SK-N-SH (cell line): ENCODE results near the gene LARGE1. TPM values are rescaled to one million over a fixed set of nuclear protein-coding genes. Genes with fewer than 3 reads are reported as not detected.

Experiments used
- CTCF ChIA-PET: fragments of 300-600, 350-600 bp; formaldehyde crosslinking; extraction: SDS; loops from one replicate; lab custom pipeline; 2021; lab: Yijun Ruan, JAX
- POLR2A ChIA-PET: fragments of 350-600 bp; sonication (Branson Sonifier 250); formaldehyde crosslinking; extraction: SDS; loops from one replicate; lab custom pipeline; 2020; ENCODE audit warnings: antibody characterized with exemption, inconsistent platforms; lab: Yijun Ruan, JAX
- DNase-seq: peaks from one replicate; pipeline ENCODE4 v3.0.0; 2012
- H2AFZ ChIP-seq: fragments of 200-600 bp; sonication (generic); 2 replicates; pipeline ENCODE4 v1.8.1; 2016; ENCODE audit warnings: antibody characterized with exemption, mild to moderate bottlenecking, low read depth
- H3F3A ChIP-seq: fragments of 200-600 bp; sonication (generic); replicated peaks from 2 replicates; pipeline ENCODE3; 2016; ENCODE audit warnings: antibody characterized with exemption, mild to moderate bottlenecking; ENCODE audit not compliant: insufficient read depth
- H3K27ac ChIP-seq, 2 experiments: fragments of 200-500 bp in 1 of 2; fragments of 200-600 bp in 1 of 2; sonication (Bioruptor generic) in 1 of 2; sonication (generic), shearing (Covaris generic) in 1 of 2; 2 replicates each; pipeline versions ENCODE4 v1.5.1 to v1.6.1; 2014 to 2016; ENCODE audit warnings: low read depth in 2 of 2, inconsistent platforms in 1 of 2, low read length in 1 of 2, mild to moderate bottlenecking in 1 of 2, mixed read lengths in 1 of 2
- H3K27me3 ChIP-seq: fragments of 200-600 bp; sonication (generic), shearing (Covaris generic); 2 replicates; pipeline ENCODE4 v1.6.1; 2016; ENCODE audit warnings: mixed run types; ENCODE audit not compliant: insufficient read depth
- H3K36me3 ChIP-seq, 2 experiments: fragments of 200-500 bp in 1 of 2; fragments of 200-600 bp in 1 of 2; sonication (Bioruptor generic) in 1 of 2; sonication (generic) in 1 of 2; replicated peaks in 1 of 2; 2 replicates each; pipeline versions ENCODE3 to v1.5.1; 2014 to 2016; ENCODE audit warnings: low read length in 1 of 2, mild to moderate bottlenecking in 1 of 2; ENCODE audit not compliant: insufficient read depth in 2 of 2, control insufficient read depth in 1 of 2
- H3K4me1 ChIP-seq, 2 experiments: fragments of 200-500 bp in 1 of 2; fragments of 200-600 bp in 1 of 2; sonication (Bioruptor generic) in 1 of 2; sonication (generic), shearing (Covaris generic) in 1 of 2; 2 replicates each; pipeline versions ENCODE4 v1.5.1 to v1.6.1; 2014 to 2016; ENCODE audit warnings: low read depth in 1 of 2, low read length in 1 of 2, mixed run types in 1 of 2; ENCODE audit not compliant: insufficient read depth in 2 of 2, control insufficient read depth in 1 of 2
- H3K4me2 ChIP-seq: fragments of 200-600 bp; sonication (generic), shearing (Covaris generic); 2 replicates; pipeline ENCODE4 v1.6.1; 2017; ENCODE audit warnings: mixed run types
- H3K4me3 ChIP-seq, 2 experiments: fragments of 200-500 bp in 1 of 2; fragments of 200-600 bp in 1 of 2; sonication (Bioruptor generic) in 1 of 2; sonication (generic), shearing (Covaris generic) in 1 of 2; 2 replicates each; pipeline versions ENCODE4 v1.5.1 to v1.8.1; 2014 to 2016; ENCODE audit warnings: low read depth in 2 of 2, inconsistent platforms in 1 of 2, low read length in 1 of 2, mild to moderate bottlenecking in 1 of 2, mixed read lengths in 1 of 2, moderate library complexity in 1 of 2
- H3K79me2 ChIP-seq: fragments of 200-600 bp; sonication (generic); 2 replicates; pipeline ENCODE4 v1.8.1; 2017; ENCODE audit warnings: mild to moderate bottlenecking; ENCODE audit not compliant: insufficient read depth
- H3K9ac ChIP-seq: fragments of 200-600 bp; sonication (generic); 2 replicates; pipeline ENCODE4 v1.6.1; 2017; ENCODE audit warnings: mixed run types
- H3K9me2 ChIP-seq: fragments of 200-600 bp; sonication (generic); 2 replicates; pipeline ENCODE4 v1.6.1; 2017; ENCODE audit warnings: mixed run types
- H3K9me3 ChIP-seq: fragments of 200-600 bp; sonication (generic); 2 replicates; pipeline ENCODE4 v1.6.1; 2017; ENCODE audit warnings: mixed run types, mild to moderate bottlenecking, moderate library complexity
- H4K20me1 ChIP-seq: fragments of 200-600 bp; sonication (generic); 2 replicates; pipeline ENCODE4 v1.6.1; 2017; ENCODE audit warnings: mild to moderate bottlenecking, mixed run types; ENCODE audit not compliant: insufficient read depth
- ELF1 ChIP-seq: IDR thresholded peaks from 2 replicates; pipeline ENCODE4 v1.4.0; 2012
- GATA2 ChIP-seq: sonication (generic); formaldehyde crosslinking; IDR thresholded peaks from 2 replicates; pipeline ENCODE4 v1.5.0; 2020; ENCODE audit warnings: mild to moderate bottlenecking, missing genetic modification reagents
- JUND ChIP-seq: IDR thresholded peaks from 2 replicates; pipeline ENCODE4 v1.4.0; 2012
- SMC3 ChIP-seq: IDR thresholded peaks from 2 replicates; pipeline ENCODE4 v1.6.1; 2012; ENCODE audit warnings: low read depth, low read length, improper control_type of control experiment
- WGBS: methylation state at CpG from one replicate; pipeline ENCODE4 v1.1.6; 2017; ENCODE audit warnings: low lambda C conversion rate; 5-methylcytosine and 5-hydroxymethylcytosine counted together
- polyA plus RNA-seq, 3 experiments: library from polyadenylated mRNA; depleted of rRNA; stranded (reverse); fragments of >200 nt; gene quantifications; 2 replicates each; pipeline ENCODE4 v1.2.3, GENCODE V29; 2012
- TF ChIP-seq, protein P1 (sequence below): IDR thresholded peaks from 2 replicates; pipeline ENCODE4 v1.4.0; 2012; ENCODE audit warnings: low read depth, borderline replicate concordance
- TF ChIP-seq, protein P2 (sequence below): fragments of 200-600 bp; sonication (generic); IDR thresholded peaks from 2 replicates; pipeline ENCODE4 v1.6.1; 2017; ENCODE audit warnings: antibody characterized with exemption, mild to moderate bottlenecking, moderate library complexity

Gene LARGE1
- polyA plus RNA-seq, 1 of the 3 experiments (the other 2 are of a cell fraction), result 1.1 TPM

DNA sequence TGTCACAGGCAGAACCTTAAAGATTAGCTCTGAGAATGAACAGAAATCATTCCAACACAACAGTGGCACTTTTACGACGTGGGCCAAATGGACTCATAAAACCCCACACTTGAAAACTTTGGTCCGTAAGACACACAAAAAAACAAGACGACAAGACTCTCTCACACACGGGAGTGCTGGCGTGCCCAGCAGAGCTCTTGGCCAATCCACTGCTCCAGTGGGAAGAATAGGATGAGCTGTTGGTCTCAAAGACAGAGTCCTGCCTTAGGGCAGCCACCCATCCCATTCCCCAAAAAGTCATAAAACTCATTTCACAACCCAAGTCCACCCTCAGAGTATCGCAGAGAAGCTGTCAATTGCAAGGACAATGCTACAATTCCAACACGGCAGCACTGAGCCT lies 18.2 kb downstream of the LARGE1 start:
- H4K20me1 ChIP-seq, result no peaks in the 10 kb centered on the region
- WGBS, result 80% methylated on average over 8 of the region's 8 CpGs
- CTCF ChIA-PET, result interaction anchor here (0.6 kb wide), 1 partner anchor 695 kb away, joined by 3 read pairs; no protein-coding TSS in a partner anchor
- no peaks in the 10 kb centered on the region for H3F3A ChIP-seq
- no peak for DNase-seq
- no peaks in the 10 kb centered on the region for H3K9me2 ChIP-seq
- no peak overlapping the region for H2AFZ ChIP-seq
- no peak overlapping the region for H3K4me2 ChIP-seq
- no peak for TF ChIP-seq SMC3
- H3K27me3 ChIP-seq, result no peaks in the 10 kb centered on the region
- no peak overlapping the region for H3K9ac ChIP-seq
- no peaks in the 10 kb centered on the region for H3K36me3 ChIP-seq
- no peaks in the 10 kb centered on the region for H3K79me2 ChIP-seq
- no peak overlapping the region for H3K4me3 ChIP-seq
- no peaks in the 10 kb centered on the region for H3K9me3 ChIP-seq
- POLR2A ChIA-PET, result no interaction called here
- H3K4me1 ChIP-seq, result peaks cover 0 to 6% of the 10 kb centered on the region in 2 experiments; a peak in 1 of 4 replicates
- no peak overlapping the region for H3K27ac ChIP-seq

DNA sequence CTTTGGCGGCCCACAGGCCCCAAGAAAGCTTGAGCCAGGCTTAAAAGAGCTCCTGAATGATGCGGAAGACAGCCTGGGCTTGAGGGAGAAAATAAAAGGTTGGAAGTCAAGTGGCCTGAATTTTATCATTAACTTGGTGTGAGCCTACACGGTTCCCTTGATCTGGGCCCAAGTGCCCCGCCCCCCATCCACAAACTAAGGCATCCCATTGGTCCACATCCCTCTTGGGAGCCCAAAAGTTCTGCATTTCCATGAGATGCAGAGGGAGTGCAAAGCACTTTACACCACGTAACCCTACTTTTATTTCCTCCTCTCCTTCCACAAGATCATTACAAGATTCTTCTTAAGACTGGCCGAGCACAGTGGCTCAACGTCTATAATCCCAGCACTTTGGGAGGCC lies 22.2 kb downstream of the LARGE1 start:
- no peak for TF ChIP-seq GATA2 (CRISPR knock-in tag)
- TF ChIP-seq, all 33 proteins: peak for 0

DNA sequence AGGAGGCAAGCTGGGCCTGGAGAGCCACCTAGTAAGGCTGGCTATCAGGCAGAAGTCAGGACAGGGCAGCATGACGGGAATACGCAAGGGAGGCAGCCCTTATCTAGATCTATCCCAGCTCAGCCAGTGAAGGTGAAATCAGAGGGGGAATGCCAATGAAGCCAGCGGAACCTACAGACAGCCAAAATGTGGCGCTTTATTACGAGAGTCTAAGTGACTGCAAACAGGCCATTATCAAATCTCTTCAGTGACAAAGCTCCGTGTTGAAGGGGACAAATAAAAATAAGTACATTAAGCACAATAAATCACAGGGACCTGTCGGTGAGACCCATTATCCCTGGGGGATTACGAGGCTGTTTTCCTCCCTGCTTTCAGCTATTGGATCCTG lies 22.8 kb downstream of the LARGE1 start:
- no peak for TF ChIP-seq ELF1
- 0 out of 2 replicates have a peak, but pooled peaks have one; percentile 17 for TF ChIP-seq GATA2 (CRISPR knock-in tag)
- TF ChIP-seq, protein P1, sequence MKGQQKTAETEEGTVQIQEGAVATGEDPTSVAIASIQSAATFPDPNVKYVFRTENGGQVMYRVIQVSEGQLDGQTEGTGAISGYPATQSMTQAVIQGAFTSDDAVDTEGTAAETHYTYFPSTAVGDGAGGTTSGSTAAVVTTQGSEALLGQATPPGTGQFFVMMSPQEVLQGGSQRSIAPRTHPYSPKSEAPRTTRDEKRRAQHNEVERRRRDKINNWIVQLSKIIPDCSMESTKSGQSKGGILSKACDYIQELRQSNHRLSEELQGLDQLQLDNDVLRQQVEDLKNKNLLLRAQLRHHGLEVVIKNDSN, result no peak
- TF ChIP-seq, protein P2, sequence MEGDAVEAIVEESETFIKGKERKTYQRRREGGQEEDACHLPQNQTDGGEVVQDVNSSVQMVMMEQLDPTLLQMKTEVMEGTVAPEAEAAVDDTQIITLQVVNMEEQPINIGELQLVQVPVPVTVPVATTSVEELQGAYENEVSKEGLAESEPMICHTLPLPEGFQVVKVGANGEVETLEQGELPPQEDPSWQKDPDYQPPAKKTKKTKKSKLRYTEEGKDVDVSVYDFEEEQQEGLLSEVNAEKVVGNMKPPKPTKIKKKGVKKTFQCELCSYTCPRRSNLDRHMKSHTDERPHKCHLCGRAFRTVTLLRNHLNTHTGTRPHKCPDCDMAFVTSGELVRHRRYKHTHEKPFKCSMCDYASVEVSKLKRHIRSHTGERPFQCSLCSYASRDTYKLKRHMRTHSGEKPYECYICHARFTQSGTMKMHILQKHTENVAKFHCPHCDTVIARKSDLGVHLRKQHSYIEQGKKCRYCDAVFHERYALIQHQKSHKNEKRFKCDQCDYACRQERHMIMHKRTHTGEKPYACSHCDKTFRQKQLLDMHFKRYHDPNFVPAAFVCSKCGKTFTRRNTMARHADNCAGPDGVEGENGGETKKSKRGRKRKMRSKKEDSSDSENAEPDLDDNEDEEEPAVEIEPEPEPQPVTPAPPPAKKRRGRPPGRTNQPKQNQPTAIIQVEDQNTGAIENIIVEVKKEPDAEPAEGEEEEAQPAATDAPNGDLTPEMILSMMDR, result no peak
- TF ChIP-seq JUND, result no peak
- peak; percentile 32 for DNase-seq
- WGBS, result 57% methylated on average over 8 of the region's 8 CpGs
- Histone ChIP-seq H3K9me2 (no peaks in the 10 kb centered on the region), H3K9me3 (no peaks in the 10 kb centered on the region), H4K20me1 (no peaks in the 10 kb centered on the region), H3F3A (no peaks in the 10 kb centered on the region), H3K9ac (no peak overlapping the region), H3K27me3 (no peaks in the 10 kb centered on the region), H3K79me2 (no peaks in the 10 kb centered on the region), H3K4me1 (peaks cover 0 to 6% of the 10 kb centered on the region in 2 experiments; a peak in 1 of 4 replicates), H2AFZ (no peak overlapping the region), H3K4me2 (no peak overlapping the region), H3K27ac (no peak overlapping the region), H3K36me3 (no peaks in the 10 kb centered on the region), H3K4me3 (no peak overlapping the region)
- CTCF ChIA-PET, result no interaction called here
- POLR2A ChIA-PET, result no interaction called here

More for the DNA sequence above, 22.2 kb downstream of the LARGE1 start:
- H3K4me2 ChIP-seq, result no peak overlapping the region
- POLR2A ChIA-PET, result no interaction called here
- no peak overlapping the region for H3K9ac ChIP-seq
- no peak overlapping the region for H2AFZ ChIP-seq
- no peak overlapping the region for H3K27ac ChIP-seq
- H3K27me3 ChIP-seq, result no peaks in the 10 kb centered on the region
- H3K4me1 ChIP-seq, result peaks cover 0 to 6% of the 10 kb centered on the region in 2 experiments; a peak in 1 of 4 replicates
- DNase-seq, result no peak
- no peak overlapping the region for H3K4me3 ChIP-seq
- 54% methylated on average over 7 of the region's 7 CpGs for WGBS
- no peaks in the 10 kb centered on the region for H3K36me3 ChIP-seq
- H3K9me3 ChIP-seq, result no peaks in the 10 kb centered on the region
- H3F3A ChIP-seq, result no peaks in the 10 kb centered on the region
- H3K79me2 ChIP-seq, result no peaks in the 10 kb centered on the region
- H4K20me1 ChIP-seq, result no peaks in the 10 kb centered on the region
- CTCF ChIA-PET, result interaction anchor here (1.2 kb wide), 1 partner anchor 10 kb away, joined by 3 read pairs; no protein-coding TSS in a partner anchor
- H3K9me2 ChIP-seq, result no peaks in the 10 kb centered on the region
